ENCODE data around the gene KDM1A. TPM values are rescaled to one million over a fixed set of nuclear protein-coding genes. Genes with fewer than 3 reads are reported as not detected.

The KDM1A gene
- total RNA-seq, 3 donors from 2014 or later, result 41.6 to 73.2 (median 68.5) TPM

DNA sequence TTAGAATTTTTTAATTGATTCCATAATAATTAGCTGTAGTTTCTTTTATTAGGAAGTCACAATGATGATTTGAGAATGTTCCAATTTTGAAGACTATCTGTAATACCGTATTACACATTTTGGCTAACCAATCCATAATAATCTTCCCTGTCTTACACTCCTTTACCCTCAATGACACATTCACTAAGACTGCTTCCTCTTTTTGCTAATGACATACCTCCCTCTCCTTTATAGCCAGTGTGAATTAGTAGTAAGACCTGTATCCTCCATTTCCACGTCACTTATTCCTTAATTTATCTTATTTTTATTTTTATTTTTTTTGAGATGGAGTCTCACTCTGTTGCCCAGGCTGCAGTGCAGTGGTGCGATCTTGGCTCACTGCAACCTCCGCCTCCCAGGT, 10.1 kb downstream of the KDM1A start:
- Histone ChIP-seq H3K36me3 (no peaks in the 10 kb centered on the region), H3K27me3 (no peaks in the 10 kb centered on the region), H3K9me3 (no peaks in the 10 kb centered on the region), H3K27ac (no peak overlapping the region), H3K4me1 (no peaks in the 10 kb centered on the region), H3K4me3 (no peak overlapping the region)
- no peak for DNase-seq (ENCODE audit: low spot score in 2 of 2)
- intact Hi-C loops (cut with DNase I; ENCODE audit: low total_unique reads), result no loop called here
- TF ChIP-seq, protein P1, sequence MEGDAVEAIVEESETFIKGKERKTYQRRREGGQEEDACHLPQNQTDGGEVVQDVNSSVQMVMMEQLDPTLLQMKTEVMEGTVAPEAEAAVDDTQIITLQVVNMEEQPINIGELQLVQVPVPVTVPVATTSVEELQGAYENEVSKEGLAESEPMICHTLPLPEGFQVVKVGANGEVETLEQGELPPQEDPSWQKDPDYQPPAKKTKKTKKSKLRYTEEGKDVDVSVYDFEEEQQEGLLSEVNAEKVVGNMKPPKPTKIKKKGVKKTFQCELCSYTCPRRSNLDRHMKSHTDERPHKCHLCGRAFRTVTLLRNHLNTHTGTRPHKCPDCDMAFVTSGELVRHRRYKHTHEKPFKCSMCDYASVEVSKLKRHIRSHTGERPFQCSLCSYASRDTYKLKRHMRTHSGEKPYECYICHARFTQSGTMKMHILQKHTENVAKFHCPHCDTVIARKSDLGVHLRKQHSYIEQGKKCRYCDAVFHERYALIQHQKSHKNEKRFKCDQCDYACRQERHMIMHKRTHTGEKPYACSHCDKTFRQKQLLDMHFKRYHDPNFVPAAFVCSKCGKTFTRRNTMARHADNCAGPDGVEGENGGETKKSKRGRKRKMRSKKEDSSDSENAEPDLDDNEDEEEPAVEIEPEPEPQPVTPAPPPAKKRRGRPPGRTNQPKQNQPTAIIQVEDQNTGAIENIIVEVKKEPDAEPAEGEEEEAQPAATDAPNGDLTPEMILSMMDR (IDR thresholded peaks at IDR 0.05), result no peak
- TF ChIP-seq POLR2A (IDR thresholded peaks at IDR 0.05) (no peak), POLR2AphosphoS5 (IDR thresholded peaks at IDR 0.05) (no peak)

DNA sequence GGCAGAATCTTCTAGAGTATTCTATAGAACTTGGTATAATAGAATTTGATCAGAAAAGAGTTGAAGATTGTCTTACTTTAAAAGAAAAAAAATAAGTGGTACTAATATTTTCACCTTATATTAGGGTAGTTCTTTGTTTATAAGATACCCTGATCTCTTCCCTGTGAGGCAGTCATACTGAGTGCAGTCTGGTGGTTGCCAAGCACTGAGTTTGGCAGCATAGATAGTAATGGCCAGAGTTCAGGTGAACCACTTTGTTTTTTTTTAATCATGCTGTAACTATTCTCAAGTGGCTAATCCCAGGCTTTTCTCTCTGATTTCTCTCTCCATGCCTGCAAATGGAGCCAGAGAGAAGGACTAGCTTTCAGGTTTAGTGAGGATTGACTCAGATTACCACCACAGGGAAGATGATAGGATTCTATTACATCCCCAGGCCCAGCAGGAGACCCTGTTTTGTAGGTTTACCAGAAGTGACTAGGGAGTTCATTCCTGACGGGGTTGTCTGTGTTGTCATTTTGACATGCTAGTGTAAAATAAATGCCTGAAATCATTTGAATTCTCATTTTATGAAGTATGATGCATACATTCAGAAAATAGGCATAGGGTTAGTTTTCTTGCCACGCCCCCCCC, 16.7 kb downstream of the KDM1A start:
- H3K4me1 ChIP-seq, result no peaks in the 10 kb centered on the region
- no peaks in the 10 kb centered on the region for H3K36me3 ChIP-seq
- H3K9me3 ChIP-seq, result no peaks in the 10 kb centered on the region
- no peak overlapping the region for H3K4me3 ChIP-seq
- no peaks in the 10 kb centered on the region for H3K27me3 ChIP-seq
- H3K27ac ChIP-seq, result no peak overlapping the region
- intact Hi-C loops (cut with DNase I; ENCODE audit: low total_unique reads), result no loop called here
- no peak for TF ChIP-seq POLR2A (IDR thresholded peaks at IDR 0.05)
- TF ChIP-seq POLR2AphosphoS5 (IDR thresholded peaks at IDR 0.05), result no peak
- TF ChIP-seq, protein P1 (IDR thresholded peaks at IDR 0.05), result no peak
- no peak for DNase-seq (ENCODE audit: low spot score in 2 of 2)

DNA sequence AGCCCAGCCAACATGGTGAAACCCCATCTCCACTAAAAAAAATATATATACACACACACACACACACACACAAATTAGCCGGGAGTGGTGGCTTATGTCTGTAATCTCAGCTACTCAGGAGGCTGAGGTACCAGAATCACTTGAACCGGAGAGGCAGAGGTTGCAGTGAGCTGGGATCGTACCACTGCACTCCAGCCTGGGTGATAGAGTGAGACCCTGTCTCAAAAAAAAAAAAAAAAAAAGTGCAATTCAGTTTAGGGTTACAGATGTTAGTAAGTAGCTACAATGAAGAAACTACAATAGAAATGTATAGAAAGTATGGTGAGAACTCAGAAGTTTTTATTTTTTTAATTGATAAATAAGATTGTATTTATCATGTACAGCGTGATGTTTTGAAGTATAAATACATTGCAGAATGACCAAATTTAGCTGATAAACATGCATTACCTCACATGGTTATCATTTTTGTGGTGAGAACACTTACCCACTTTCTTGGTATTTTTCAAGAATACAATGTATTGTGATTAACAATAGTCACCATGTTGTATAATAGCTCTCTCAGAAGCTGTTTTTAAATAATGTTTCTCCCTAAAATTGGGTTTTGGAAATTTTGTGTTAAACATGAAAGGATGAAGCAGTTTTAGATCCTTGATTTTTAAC, 17.9 kb downstream of the KDM1A start:
- Histone ChIP-seq H3K36me3 (no peaks in the 10 kb centered on the region), H3K27me3 (no peaks in the 10 kb centered on the region), H3K4me3 (no peak overlapping the region), H3K9me3 (no peaks in the 10 kb centered on the region), H3K4me1 (no peaks in the 10 kb centered on the region), H3K27ac (no peak overlapping the region)
- TF ChIP-seq, protein P1 (IDR thresholded peaks at IDR 0.05), result no peak
- no peak for DNase-seq (ENCODE audit: low spot score in 2 of 2)
- intact Hi-C loops (cut with DNase I; ENCODE audit: low total_unique reads), result no loop called here

GRCh38 chr1:23039308-23039826, 20.1 kb downstream of the KDM1A start:
- TF ChIP-seq, protein P1 (IDR thresholded peaks at IDR 0.05), result no peak
- TF ChIP-seq POLR2AphosphoS5 (IDR thresholded peaks at IDR 0.05), result no peak
- TF ChIP-seq POLR2A (IDR thresholded peaks at IDR 0.05), result no peak
- intact Hi-C loops (cut with DNase I; ENCODE audit: low total_unique reads), result no loop called here
- no peaks in the 10 kb centered on the region for H3K27me3 ChIP-seq
- no peak overlapping the region for H3K4me3 ChIP-seq
- H3K4me1 ChIP-seq, result no peaks in the 10 kb centered on the region
- DNase-seq (ENCODE audit: low spot score in 2 of 2), result no peak
- no peaks in the 10 kb centered on the region for H3K36me3 ChIP-seq
- no peaks in the 10 kb centered on the region for H3K9me3 ChIP-seq
- no peak overlapping the region for H3K27ac ChIP-seq

DNA sequence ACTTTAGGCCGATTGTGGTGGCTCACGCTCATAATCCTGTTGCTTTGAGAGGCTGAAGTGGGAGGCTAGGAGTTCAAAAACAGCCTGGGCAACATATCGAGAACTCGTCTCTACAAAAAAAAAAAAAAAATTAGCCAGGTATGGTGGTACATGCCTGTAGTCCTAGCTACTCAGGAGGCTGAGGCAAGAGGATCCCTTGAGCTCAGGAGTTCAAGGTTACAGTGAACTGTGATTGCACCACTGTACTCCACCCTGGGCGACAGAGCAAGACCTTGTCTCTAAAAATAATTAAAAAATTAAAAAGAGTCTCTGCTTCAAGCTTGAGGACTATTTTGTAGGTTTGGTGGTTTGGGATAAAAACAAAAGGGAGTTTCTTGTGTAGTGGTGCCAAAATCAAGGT, 21.2 kb downstream of the KDM1A start:
- intact Hi-C loops (cut with DNase I; ENCODE audit: low total_unique reads), result no loop called here
- TF ChIP-seq POLR2A (IDR thresholded peaks at IDR 0.05) (no peak), POLR2AphosphoS5 (IDR thresholded peaks at IDR 0.05) (no peak)
- TF ChIP-seq, protein P1 (IDR thresholded peaks at IDR 0.05), result no peak
- Histone ChIP-seq H3K4me1 (no peaks in the 10 kb centered on the region), H3K27me3 (no peaks in the 10 kb centered on the region), H3K36me3 (no peaks in the 10 kb centered on the region), H3K9me3 (no peaks in the 10 kb centered on the region), H3K27ac (no peak overlapping the region), H3K4me3 (no peak overlapping the region)
- no peak for DNase-seq (ENCODE audit: low spot score in 2 of 2)
